ENCODE measurements around the gene VPS37B.

GRCh38 chr12:122870163-122870842 lies 25.6 kb downstream of the VPS37B start:
- no peak for TF ChIP-seq POLR2A (IDR thresholded peaks at IDR 0.05; ENCODE audit: low read depth, low read length)
- no peak for TF ChIP-seq POLR2AphosphoS5 (IDR thresholded peaks at IDR 0.05; ENCODE audit: low read depth, low read length)
- TF ChIP-seq TAF1 (IDR thresholded peaks at IDR 0.05; ENCODE audit: borderline replicate concordance, low read depth, low read length): no peak

Measured in GM12892 (cell line).